Keratinocyte (primary cell): Measurements from ENCODE around the gene FAM240B.

ENCODE experiments used
- EZH2 ChIP-seq: IDR thresholded peaks from one replicate; pipeline ENCODE4 v1.6.1; 2012; ENCODE audit warnings: inconsistent platforms, mild to moderate bottlenecking, low read length, moderate library complexity
- TF ChIP-seq, protein P1 (sequence below), 3 experiments: IDR thresholded peaks in 1 of 3; conservative IDR thresholded peaks in 1 of 3; optimal IDR thresholded peaks in 1 of 3; 2 replicates in 2 of 3; 3 replicates in 1 of 3; pipeline versions ENCODE3 to v1.5.1; 2011; ENCODE audit warnings: low read length in 3 of 3, mild to moderate bottlenecking in 3 of 3, moderate library complexity in 2 of 3, control low read depth in 1 of 3, inconsistent platforms in 1 of 3; ENCODE audit not compliant: insufficient read depth in 2 of 3; ENCODE audit errors: extremely low read depth in 1 of 3

DNA sequence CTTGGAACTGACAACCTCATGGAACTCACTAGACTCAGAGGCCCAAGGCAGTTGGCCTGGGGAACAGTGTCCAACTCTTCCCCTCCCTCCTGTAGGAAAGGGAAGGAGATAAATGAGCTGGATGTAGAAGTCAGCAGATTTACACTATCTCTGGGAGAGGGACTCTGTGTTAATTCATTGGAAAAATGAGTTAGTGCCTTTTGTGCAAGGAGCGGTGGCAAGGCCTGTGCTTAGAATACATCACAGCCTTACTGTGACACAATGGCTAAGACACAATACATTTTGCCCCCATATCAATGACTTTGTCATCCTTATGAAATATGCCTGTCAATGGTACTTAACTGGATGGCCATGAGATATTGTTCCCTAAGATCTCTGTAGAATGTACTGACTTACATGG, 28.0 kb upstream of the FAM240B start:
- TF ChIP-seq, protein P1, sequence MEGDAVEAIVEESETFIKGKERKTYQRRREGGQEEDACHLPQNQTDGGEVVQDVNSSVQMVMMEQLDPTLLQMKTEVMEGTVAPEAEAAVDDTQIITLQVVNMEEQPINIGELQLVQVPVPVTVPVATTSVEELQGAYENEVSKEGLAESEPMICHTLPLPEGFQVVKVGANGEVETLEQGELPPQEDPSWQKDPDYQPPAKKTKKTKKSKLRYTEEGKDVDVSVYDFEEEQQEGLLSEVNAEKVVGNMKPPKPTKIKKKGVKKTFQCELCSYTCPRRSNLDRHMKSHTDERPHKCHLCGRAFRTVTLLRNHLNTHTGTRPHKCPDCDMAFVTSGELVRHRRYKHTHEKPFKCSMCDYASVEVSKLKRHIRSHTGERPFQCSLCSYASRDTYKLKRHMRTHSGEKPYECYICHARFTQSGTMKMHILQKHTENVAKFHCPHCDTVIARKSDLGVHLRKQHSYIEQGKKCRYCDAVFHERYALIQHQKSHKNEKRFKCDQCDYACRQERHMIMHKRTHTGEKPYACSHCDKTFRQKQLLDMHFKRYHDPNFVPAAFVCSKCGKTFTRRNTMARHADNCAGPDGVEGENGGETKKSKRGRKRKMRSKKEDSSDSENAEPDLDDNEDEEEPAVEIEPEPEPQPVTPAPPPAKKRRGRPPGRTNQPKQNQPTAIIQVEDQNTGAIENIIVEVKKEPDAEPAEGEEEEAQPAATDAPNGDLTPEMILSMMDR (optimal IDR thresholded peaks at IDR 0.05 in 1 of 3, IDR thresholded peaks at IDR 0.05 in 1 of 3, conservative IDR thresholded peaks at IDR 0.05 in 1 of 3; ENCODE audit: extremely low read depth in 1 of 3, insufficient read depth in 2 of 3, low read length in 3 of 3): no peak
- no peak for TF ChIP-seq EZH2
